Right atrium auricular region (tissue), 2 donors: ENCODE measurements around the gene WNT10A. TPM values are rescaled to one million over a fixed set of nuclear protein-coding genes. Genes with fewer than 3 reads are reported as not detected.
A peak's percentile ranks its signal among the peaks of the same experiment; 100 is the strongest.

Experiments
- DNase-seq: peaks from one replicate; pipeline ENCODE4 v3.0.0-alpha.2; 2019; ENCODE audit warnings: low spot score
- H3K27ac ChIP-seq, 2 donors: fragments of 200-600 bp; sonication (generic); 1 replicate in 1 of 2; 2 replicates in 1 of 2; pipeline ENCODE4 v1.5.1; 2016 to 2019
- H3K27me3 ChIP-seq, 2 donors: fragments of 200-600 bp; sonication (generic); one replicate each; pipeline versions ENCODE4 v1.5.1 to v1.6.0; 2017 to 2019
- H3K36me3 ChIP-seq: fragments of 200-600 bp; sonication (generic); one replicate; pipeline ENCODE4 v1.5.1; 2016
- H3K4me1 ChIP-seq, 2 donors: fragments of 200-600 bp; sonication (generic); one replicate each; pipeline versions ENCODE4 v1.5.1 to v1.6.0; 2017 to 2019
- H3K4me3 ChIP-seq, 2 donors: fragments of 200-600 bp; sonication (generic); 1 replicate in 1 of 2; 2 replicates in 1 of 2; pipeline ENCODE4 v1.5.1; 2017 to 2019; ENCODE audit warnings: mild to moderate bottlenecking in 1 of 2, moderate library complexity in 1 of 2
- H3K9me3 ChIP-seq, 2 donors: fragments of 200-600 bp; sonication (generic); one replicate each; pipeline ENCODE4 v1.5.1; 2019
- CTCF ChIP-seq, 2 donors: fragments of 200-600 bp; sonication (generic); IDR thresholded peaks; one replicate each; pipeline ENCODE4 v1.5.1; 2019; ENCODE audit warnings: antibody characterized with exemption in 2 of 2
- total RNA-seq, 2 donors: library from RNA; depleted of rRNA; stranded (reverse); fragments of >200 nt; gene quantifications; one replicate each; pipeline ENCODE4 v1.1.0, GENCODE V29; 2016

The WNT10A gene
- total RNA-seq, 2 donors from 2014 or later = 0.90 to 1.2 TPM

- DNase-seq = no peak
- Histone ChIP-seq H3K9me3 (no peaks in the 10 kb centered on the region), H3K4me1 (peaks cover 0 to 28% of the 10 kb centered on the region in 2 donors), H3K36me3 (no peaks in the 10 kb centered on the region), H3K27me3 (peaks cover 8 to 27% of the 10 kb centered on the region in 2 donors), H3K27ac (no peak overlapping the region), H3K4me3 (peak overlapping the region in 1 of 2 donors; percentile 20)
- TF ChIP-seq CTCF (IDR thresholded peaks at IDR 0.05) = no peak
Measured at GRCh38 chr2:218871345-218872302, 9.0 kb upstream of the WNT10A start.

GRCh38 chr2:218872645-218873358, 7.8 kb upstream of the WNT10A start:
- Histone ChIP-seq H3K4me1 (peaks cover 0 to 28% of the 10 kb centered on the region in 2 donors), H3K9me3 (no peaks in the 10 kb centered on the region), H3K27ac (no peak overlapping the region), H3K4me3 (no peak overlapping the region), H3K36me3 (no peaks in the 10 kb centered on the region), H3K27me3 (peaks cover 8 to 27% of the 10 kb centered on the region in 2 donors)
- no peak for DNase-seq
- no peak for TF ChIP-seq CTCF (IDR thresholded peaks at IDR 0.05)

GRCh38 chr2:218873359-218874194, 7.1 kb upstream of the WNT10A start:
- DNase-seq = no peak
- no peaks in the 10 kb centered on the region for H3K9me3 ChIP-seq
- H3K36me3 ChIP-seq = no peaks in the 10 kb centered on the region
- TF ChIP-seq CTCF (IDR thresholded peaks at IDR 0.05) = no peak
- peaks cover 8 to 35% of the 10 kb centered on the region in 2 donors for H3K27me3 ChIP-seq
- H3K4me1 ChIP-seq = peaks cover 0 to 28% of the 10 kb centered on the region in 2 donors
- no peak overlapping the region for H3K27ac ChIP-seq
- H3K4me3 ChIP-seq = no peak overlapping the region

- Histone ChIP-seq H3K27me3 (peaks cover 12 to 41% of the 10 kb centered on the region in 2 donors), H3K4me3 (no peak overlapping the region), H3K9me3 (no peaks in the 10 kb centered on the region), H3K36me3 (no peaks in the 10 kb centered on the region), H3K27ac (no peak overlapping the region), H3K4me1 (peaks cover 0 to 39% of the 10 kb centered on the region in 2 donors)
- no peak for DNase-seq
- TF ChIP-seq CTCF (IDR thresholded peaks at IDR 0.05) = no peak
Measured at GRCh38 chr2:218875692-218876246, 4.9 kb upstream of the WNT10A start.

GRCh38 chr2:218876562-218877219, 4.0 kb upstream of the WNT10A start:
- Histone ChIP-seq H3K4me1 (peaks cover 0 to 33% of the 10 kb centered on the region in 2 donors), H3K27me3 (peaks cover 13 to 37% of the 10 kb centered on the region in 2 donors), H3K36me3 (no peaks in the 10 kb centered on the region), H3K4me3 (no peak overlapping the region), H3K9me3 (no peaks in the 10 kb centered on the region), H3K27ac (no peak overlapping the region)
- peak; percentile 79 for DNase-seq
- peak; percentile 92 to 96 for TF ChIP-seq CTCF (IDR thresholded peaks at IDR 0.05)
